Uterus (tissue), 4 donors: ENCODE results near the gene DYNAP. TPM values are rescaled to one million over a fixed set of nuclear protein-coding genes. Genes with fewer than 3 reads are reported as not detected.

ENCODE experiments used
- DNase-seq, 2 donors: peaks; one replicate each; pipeline ENCODE4 v3.0.0-alpha.2; 2019 to 2020
- H3K27ac ChIP-seq, 2 donors: fragments of 200-600 bp; sonication (generic); 1 replicate in 1 of 2; 2 replicates in 1 of 2; pipeline ENCODE4 v1.5.1; 2016 to 2018
- H3K27me3 ChIP-seq, 2 donors: fragments of 200-600 bp; sonication (generic); one replicate each; pipeline ENCODE4 v1.5.1; 2018 to 2019; ENCODE audit warnings: control low read depth in 1 of 2
- H3K36me3 ChIP-seq, 2 donors: fragments of 200-600 bp; sonication (generic); one replicate each; pipeline ENCODE4 v1.5.1; 2019; ENCODE audit warnings: control low read depth in 1 of 2
- H3K4me1 ChIP-seq, 2 donors: fragments of 200-600 bp; sonication (generic); one replicate each; pipeline ENCODE4 v1.5.1; 2018 to 2019; ENCODE audit warnings: control low read depth in 1 of 2
- H3K4me3 ChIP-seq, 2 donors: fragments of 200-600 bp; sonication (generic); 1 replicate in 1 of 2; 2 replicates in 1 of 2; pipeline ENCODE4 v1.5.1; 2018 to 2019; ENCODE audit warnings: mild to moderate bottlenecking in 1 of 2
- H3K9me3 ChIP-seq, 2 donors: fragments of 200-600 bp; sonication (generic); one replicate each; pipeline ENCODE4 v1.5.1; 2019; ENCODE audit warnings: control low read depth in 1 of 2
- POLR2A ChIP-seq, 2 donors: fragments of 450-650 bp; IDR thresholded peaks; one replicate each; pipeline ENCODE4 v1.6.1; 2016; ENCODE audit warnings: antibody characterized with exemption in 2 of 2, mild to moderate bottlenecking in 1 of 2, moderate library complexity in 1 of 2
- intact Hi-C: fragments of 100-400 bp; cut with DNase I; formaldehyde crosslinking; loops from one replicate; pipeline ENCODE4 v1.15.1; 2023; ENCODE audit warnings: low total_unique reads
- total RNA-seq, 4 donors: library from RNA; depleted of rRNA in 3 of 4; stranded (reverse); fragments of >200 nt in 3 of 4; gene quantifications; one replicate each; pipeline versions ENCODE4 v1.1.0 to v1.2.4, GENCODE V29; 2014 to 2023
- TF ChIP-seq, protein P1 (sequence below), 4 experiments: fragments of 200-600 bp in 2 of 4; fragments of 450-650 bp in 2 of 4; sonication (generic) in 2 of 4; IDR thresholded peaks; one replicate each; pipeline ENCODE4 v1.5.1; 2016 to 2019; ENCODE audit warnings: antibody characterized with exemption in 4 of 4, mild to moderate bottlenecking in 2 of 4, moderate library complexity in 1 of 4
- donor health status: DM: yes; HTN: yes; CAD: no.

DYNAP gene
- total RNA-seq, 4 donors from 2014 or later = not detected

DNA sequence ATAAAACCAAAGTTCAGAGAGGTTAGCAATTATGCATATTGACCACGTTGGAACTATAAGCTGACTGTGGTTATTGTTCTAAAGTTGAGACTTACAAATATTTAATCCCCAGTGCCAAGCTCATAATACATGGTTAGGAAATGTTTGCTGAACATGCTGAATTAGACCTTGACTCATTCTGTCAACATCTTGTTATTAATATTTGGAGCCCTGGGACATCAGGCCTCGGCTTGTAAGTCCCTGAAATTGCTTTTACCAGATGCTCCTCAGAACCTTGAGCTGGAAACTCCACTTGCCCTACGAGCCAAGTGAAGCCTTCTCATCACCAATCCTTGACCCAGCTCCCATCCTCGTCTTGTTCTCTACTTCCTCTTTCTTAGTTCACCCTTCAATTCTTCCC lies 21.2 kb downstream of the DYNAP start:
- TF ChIP-seq POLR2A (IDR thresholded peaks at IDR 0.05) = no peak
- TF ChIP-seq, protein P1, sequence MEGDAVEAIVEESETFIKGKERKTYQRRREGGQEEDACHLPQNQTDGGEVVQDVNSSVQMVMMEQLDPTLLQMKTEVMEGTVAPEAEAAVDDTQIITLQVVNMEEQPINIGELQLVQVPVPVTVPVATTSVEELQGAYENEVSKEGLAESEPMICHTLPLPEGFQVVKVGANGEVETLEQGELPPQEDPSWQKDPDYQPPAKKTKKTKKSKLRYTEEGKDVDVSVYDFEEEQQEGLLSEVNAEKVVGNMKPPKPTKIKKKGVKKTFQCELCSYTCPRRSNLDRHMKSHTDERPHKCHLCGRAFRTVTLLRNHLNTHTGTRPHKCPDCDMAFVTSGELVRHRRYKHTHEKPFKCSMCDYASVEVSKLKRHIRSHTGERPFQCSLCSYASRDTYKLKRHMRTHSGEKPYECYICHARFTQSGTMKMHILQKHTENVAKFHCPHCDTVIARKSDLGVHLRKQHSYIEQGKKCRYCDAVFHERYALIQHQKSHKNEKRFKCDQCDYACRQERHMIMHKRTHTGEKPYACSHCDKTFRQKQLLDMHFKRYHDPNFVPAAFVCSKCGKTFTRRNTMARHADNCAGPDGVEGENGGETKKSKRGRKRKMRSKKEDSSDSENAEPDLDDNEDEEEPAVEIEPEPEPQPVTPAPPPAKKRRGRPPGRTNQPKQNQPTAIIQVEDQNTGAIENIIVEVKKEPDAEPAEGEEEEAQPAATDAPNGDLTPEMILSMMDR (IDR thresholded peaks at IDR 0.05) = no peak
- DNase-seq = no peak
- Histone ChIP-seq H3K27ac (no peak overlapping the region), H3K36me3 (no peaks in the 10 kb centered on the region), H3K27me3 (no peaks in the 10 kb centered on the region), H3K4me3 (no peak overlapping the region), H3K4me1 (no peaks in the 10 kb centered on the region), H3K9me3 (no peaks in the 10 kb centered on the region)
- intact Hi-C loops = no loop called here

GRCh38 chr18:54613174-54613573 lies 22.1 kb downstream of the DYNAP start:
- H3K27me3 ChIP-seq = no peaks in the 10 kb centered on the region
- no peaks in the 10 kb centered on the region for H3K4me1 ChIP-seq
- no peaks in the 10 kb centered on the region for H3K36me3 ChIP-seq
- H3K9me3 ChIP-seq = no peaks in the 10 kb centered on the region
- H3K4me3 ChIP-seq = no peak overlapping the region
- no peak for TF ChIP-seq POLR2A (IDR thresholded peaks at IDR 0.05)
- TF ChIP-seq, protein P1 (IDR thresholded peaks at IDR 0.05) = no peak
- DNase-seq = no peak
- intact Hi-C loops = no loop called here
- H3K27ac ChIP-seq = no peak overlapping the region

DNA sequence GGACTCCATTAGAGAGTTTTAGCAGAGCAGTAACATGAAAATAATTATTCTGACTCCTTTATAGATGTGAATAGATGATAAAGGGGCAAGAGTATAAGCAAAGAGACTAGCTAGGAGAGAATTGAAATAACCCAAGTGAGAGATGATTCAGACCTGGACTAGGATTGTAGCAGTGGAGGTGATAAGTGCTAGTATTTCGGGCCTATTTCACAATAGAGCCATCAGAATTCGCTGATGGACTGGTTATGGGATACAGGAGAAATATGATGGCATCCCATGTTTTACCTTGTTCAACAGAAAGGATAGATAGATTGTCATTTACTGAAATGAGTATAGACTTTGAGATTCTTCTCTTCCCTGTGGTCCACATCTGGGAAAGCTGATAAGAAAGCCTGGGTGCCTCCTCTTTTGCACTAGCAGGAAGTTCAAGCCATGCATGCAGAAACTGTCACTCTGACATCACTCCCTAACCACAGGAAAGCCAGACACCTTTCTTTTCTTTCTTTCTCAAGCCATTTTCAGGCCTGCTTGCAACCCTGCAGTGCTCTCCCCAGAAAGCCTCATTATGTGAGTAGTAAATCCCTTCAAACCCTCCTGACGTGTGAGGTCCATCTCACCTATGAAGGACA lies 25.3 kb downstream of the DYNAP start:
- no peaks in the 10 kb centered on the region for H3K9me3 ChIP-seq
- no peaks in the 10 kb centered on the region for H3K27me3 ChIP-seq
- H3K36me3 ChIP-seq = no peaks in the 10 kb centered on the region
- no peak overlapping the region for H3K27ac ChIP-seq
- no peaks in the 10 kb centered on the region for H3K4me1 ChIP-seq
- intact Hi-C loops = no loop called here
- H3K4me3 ChIP-seq = no peak overlapping the region
- TF ChIP-seq, protein P1 (IDR thresholded peaks at IDR 0.05) = no peak
- TF ChIP-seq POLR2A (IDR thresholded peaks at IDR 0.05) = no peak
- DNase-seq = no peak

- no peak for TF ChIP-seq POLR2A (IDR thresholded peaks at IDR 0.05)
- TF ChIP-seq, protein P1 (IDR thresholded peaks at IDR 0.05) = no peak
- Histone ChIP-seq H3K4me3 (no peak overlapping the region), H3K9me3 (no peaks in the 10 kb centered on the region), H3K36me3 (no peaks in the 10 kb centered on the region), H3K27me3 (no peaks in the 10 kb centered on the region), H3K4me1 (no peaks in the 10 kb centered on the region), H3K27ac (no peak overlapping the region)
- intact Hi-C loops = no loop called here
- DNase-seq = no peak
Observed at GRCh38 chr18:54622084-54622483, 31.0 kb downstream of the DYNAP start.

DNA sequence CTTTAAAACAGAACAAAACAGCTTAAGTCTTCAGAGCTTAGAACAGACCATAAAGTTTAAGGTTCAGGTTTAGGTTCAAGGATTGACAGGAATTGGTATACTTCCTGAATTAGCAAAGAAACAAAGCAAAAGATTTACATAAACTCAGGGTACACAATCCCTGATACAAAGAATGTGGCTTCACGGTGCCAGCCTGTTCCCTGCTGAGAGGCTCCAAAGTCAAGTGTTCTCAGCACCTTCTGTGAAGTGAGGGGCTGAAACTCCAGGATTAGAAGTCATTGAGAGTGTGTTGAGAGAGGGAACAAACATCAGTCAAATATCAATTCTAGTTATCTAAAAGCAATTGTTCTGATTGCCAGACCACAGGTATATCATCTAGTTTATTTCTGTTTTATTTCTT lies 35.7 kb downstream of the DYNAP start:
- intact Hi-C loops = no loop called here
- DNase-seq = no peak
- Histone ChIP-seq H3K4me3 (no peak overlapping the region), H3K36me3 (no peaks in the 10 kb centered on the region), H3K4me1 (no peaks in the 10 kb centered on the region), H3K27ac (no peak overlapping the region), H3K27me3 (no peaks in the 10 kb centered on the region), H3K9me3 (no peaks in the 10 kb centered on the region)
- no peak for TF ChIP-seq POLR2A (IDR thresholded peaks at IDR 0.05)
- TF ChIP-seq, protein P1 (IDR thresholded peaks at IDR 0.05) = no peak
